ENCODE data around the gene PIKFYVE.
"Not testable (repeated sequence)": the region's sequence is repeated elsewhere in the genome, so short reads cannot be mapped to it uniquely, and the experiment has no call there.

PIKFYVE gene

DNA sequence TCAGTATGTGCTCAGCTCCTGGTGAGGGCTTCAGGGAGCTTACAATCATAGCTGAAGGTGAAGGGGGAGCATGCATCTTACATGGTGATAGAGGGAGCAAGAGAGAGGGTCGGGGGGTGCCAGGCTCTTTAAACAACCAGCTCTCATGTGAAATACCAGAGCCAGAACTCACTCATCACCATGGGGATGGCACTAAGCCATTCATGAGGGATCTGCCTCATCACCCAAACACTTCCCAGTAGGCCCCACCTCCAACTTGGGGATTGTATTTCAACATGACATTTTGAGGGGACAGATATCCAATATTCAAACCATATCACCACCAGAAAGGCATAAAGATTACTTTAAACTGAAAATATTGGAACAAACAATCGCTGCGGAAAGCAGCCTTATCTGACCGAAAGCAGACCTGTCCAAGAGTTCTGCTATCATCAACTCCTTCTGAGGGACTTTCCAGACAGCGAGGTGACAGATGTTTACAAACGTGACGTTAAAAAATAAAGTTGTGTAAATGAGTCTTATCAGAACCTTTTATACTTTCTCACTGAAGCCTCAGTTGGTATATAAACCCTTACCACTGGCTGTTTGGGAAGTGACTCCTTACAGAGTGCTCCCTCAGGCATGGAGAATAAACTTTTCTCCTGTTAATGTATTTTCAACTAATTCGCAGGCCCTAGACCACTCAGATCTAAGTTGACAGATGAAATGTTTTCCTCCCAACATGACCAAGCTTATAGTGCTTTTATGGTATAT, 105.0 kb downstream of the PIKFYVE start:
- no peak for DNase-seq (ENCODE audit: low read depth, low spot score)
- H3K4me3 ChIP-seq (ENCODE audit: low read depth, low read length) = no peak overlapping the region
- TF ChIP-seq, protein P1, sequence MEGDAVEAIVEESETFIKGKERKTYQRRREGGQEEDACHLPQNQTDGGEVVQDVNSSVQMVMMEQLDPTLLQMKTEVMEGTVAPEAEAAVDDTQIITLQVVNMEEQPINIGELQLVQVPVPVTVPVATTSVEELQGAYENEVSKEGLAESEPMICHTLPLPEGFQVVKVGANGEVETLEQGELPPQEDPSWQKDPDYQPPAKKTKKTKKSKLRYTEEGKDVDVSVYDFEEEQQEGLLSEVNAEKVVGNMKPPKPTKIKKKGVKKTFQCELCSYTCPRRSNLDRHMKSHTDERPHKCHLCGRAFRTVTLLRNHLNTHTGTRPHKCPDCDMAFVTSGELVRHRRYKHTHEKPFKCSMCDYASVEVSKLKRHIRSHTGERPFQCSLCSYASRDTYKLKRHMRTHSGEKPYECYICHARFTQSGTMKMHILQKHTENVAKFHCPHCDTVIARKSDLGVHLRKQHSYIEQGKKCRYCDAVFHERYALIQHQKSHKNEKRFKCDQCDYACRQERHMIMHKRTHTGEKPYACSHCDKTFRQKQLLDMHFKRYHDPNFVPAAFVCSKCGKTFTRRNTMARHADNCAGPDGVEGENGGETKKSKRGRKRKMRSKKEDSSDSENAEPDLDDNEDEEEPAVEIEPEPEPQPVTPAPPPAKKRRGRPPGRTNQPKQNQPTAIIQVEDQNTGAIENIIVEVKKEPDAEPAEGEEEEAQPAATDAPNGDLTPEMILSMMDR (IDR thresholded peaks at IDR 0.05; ENCODE audit: insufficient read depth, low read length, missing control alignments) = no peak
- CTCF ChIA-PET = interaction anchor here (1.0 to 2.1 kb wide), 3 partner anchors 10 to 21 kb away, joined by 3 to 5 read pairs (median 3); no protein-coding TSS in a partner anchor
- POLR2A ChIA-PET = no interaction called here

DNA sequence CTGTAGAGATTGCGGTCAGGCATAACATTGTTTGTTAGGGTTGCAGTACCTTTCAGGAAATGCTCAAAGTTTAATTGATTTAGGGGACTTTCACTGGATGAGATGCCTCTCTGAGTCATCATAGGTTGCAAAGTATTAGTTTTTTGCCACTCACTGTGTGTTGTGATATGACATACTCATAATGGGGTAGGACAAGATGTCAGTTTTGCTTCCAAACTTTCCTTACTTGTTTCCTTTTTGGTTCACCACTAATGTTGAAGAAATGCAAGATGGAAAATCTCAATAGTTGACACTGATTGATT, 105.5 kb downstream of the PIKFYVE start:
- TF ChIP-seq, protein P1 (IDR thresholded peaks at IDR 0.05; ENCODE audit: insufficient read depth, low read length, missing control alignments) = no peak
- CTCF ChIA-PET = interaction anchor here (1.0 to 2.1 kb wide), 3 partner anchors 9 to 21 kb away, joined by 3 to 5 read pairs (median 3); no protein-coding TSS in a partner anchor
- no peak for DNase-seq (ENCODE audit: low read depth, low spot score)
- POLR2A ChIA-PET = no interaction called here
- H3K4me3 ChIP-seq (ENCODE audit: low read depth, low read length) = no peak overlapping the region

DNA sequence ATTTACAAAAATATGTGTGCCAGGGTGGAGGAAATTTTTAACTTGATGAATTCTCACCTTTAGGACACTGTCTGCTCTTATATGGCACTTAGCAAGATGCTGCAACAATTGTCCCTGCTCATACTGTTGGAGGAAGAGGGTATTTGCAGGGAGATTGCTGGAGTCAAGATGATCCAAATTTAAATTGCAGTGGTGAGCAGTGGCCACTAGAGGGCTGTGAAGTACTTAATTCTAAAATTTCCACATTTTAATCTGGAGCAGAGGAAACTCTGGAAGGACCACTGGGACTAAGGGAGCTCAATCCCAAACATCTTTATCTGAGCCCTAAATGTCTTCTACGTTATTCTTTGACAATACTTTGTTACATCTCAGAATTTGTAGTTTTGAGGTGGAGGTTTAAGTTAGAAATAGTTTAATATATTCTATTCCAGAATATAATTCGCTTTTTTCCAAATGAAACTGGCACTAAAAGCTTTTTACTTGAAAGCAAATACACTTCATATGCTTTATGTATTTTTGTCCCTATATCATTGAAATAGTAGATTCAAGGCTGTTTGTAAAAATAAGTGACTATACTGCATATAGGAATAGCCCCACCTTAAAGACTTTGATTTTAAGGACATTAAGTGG, 107.5 kb downstream of the PIKFYVE start:
- POLR2A ChIA-PET = no interaction called here
- no peak for DNase-seq (ENCODE audit: low read depth, low spot score)
- no peak overlapping the region for H3K4me3 ChIP-seq (ENCODE audit: low read depth, low read length)
- TF ChIP-seq, protein P1 (IDR thresholded peaks at IDR 0.05; ENCODE audit: insufficient read depth, low read length, missing control alignments) = peak; percentile 68
- CTCF ChIA-PET = interaction anchor here (0.7 to 2.1 kb wide), 12 partner anchors 9 to 1086 kb away, joined by 3 to 17 read pairs (median 4); no protein-coding TSS in a partner anchor

DNA sequence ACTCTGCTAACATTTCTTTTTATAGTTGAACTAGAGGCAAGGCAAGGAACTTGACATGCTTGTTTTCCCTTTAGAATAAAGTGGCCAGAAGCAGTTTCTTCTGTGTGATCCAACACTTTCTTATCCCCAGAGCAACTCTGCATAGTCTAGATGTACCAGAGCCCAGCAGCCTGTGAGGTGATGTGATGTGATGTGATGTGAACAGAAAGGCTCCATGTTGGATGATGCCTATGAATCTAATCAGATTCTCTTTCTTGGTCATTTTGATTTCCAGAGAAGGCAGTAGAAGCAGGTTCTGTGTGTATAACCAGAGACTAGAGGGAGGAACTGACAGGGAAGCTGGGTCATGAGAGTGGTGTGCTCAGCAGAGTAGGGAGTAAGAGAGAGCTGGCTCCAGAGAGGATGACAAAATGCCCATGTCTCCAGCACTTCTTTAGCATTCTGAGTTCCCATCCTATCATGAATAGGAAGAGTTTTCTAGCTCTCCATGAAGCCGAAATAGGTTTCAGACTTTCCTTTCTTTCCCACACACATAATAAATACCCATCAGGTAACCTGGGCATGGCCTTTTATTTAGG, 109.5 kb downstream of the PIKFYVE start:
- ChIA-PET POLR2A (no interaction called here), CTCF (interaction anchor here (0.6 kb wide), 1 partner anchor 105 kb away, joined by 4 read pairs; no protein-coding TSS in a partner anchor)
- H3K4me3 ChIP-seq (ENCODE audit: low read depth, low read length) = no peak overlapping the region
- DNase-seq (ENCODE audit: low read depth, low spot score) = no peak
- TF ChIP-seq, protein P1 (IDR thresholded peaks at IDR 0.05; ENCODE audit: insufficient read depth, low read length, missing control alignments) = no peak

DNA sequence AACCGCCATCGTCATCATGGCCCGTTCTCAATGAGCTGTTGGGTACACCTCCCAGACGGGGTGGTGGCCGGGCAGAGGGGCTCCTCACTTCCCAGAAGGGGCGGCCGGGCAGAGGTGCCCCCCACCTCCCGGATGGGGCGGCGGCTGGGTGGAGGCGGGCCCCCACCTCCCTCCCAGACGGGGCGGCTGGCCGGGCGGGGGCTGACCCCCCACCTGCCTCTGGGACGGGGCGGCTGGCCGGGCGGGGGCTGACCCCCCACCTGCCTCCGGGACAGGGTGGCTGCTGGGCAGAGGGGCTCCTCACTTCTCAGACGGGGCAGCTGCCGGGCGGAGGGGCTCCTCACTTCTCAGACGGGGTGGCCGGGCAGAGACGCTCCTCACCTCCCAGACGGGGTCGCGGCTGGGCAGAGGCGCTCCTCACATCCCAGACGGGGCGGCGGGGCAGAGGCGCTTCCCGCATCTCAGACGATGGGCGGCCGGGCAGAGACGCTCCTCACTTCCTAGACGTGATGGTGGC, 111.3 kb downstream of the PIKFYVE start:
- CTCF ChIA-PET; H3K4me3 ChIP-seq (ENCODE audit: low read depth, low read length); DNase-seq (ENCODE audit: low read depth, low spot score); POLR2A ChIA-PET: not testable (repeated sequence)

DNA sequence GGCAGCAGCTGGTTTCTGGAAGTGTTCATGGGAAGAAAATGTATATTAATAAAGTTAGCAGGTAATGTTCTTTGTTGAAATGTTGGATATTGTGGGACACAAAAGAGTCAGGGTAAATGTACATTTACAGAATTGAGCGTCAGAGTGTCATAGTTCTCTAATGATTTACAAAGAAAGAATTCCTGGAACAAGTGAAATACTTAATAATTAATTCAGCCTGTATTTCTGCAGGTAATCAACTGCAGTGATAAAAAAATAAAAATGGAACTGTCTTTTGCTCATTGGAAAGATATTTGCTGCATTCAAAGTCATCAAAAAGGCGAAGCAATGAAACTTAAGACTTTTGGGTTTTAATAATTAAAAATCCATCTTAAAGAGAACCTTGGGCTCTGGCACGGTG, 113.1 kb downstream of the PIKFYVE start:
- ChIA-PET CTCF (interaction anchor here (0.8 kb wide), 1 partner anchor 10 kb away, joined by 3 read pairs; no protein-coding TSS in a partner anchor), POLR2A (no interaction called here)
- no peak overlapping the region for H3K4me3 ChIP-seq (ENCODE audit: low read depth, low read length)
- no peak for DNase-seq (ENCODE audit: low read depth, low spot score)
- TF ChIP-seq, protein P1 (IDR thresholded peaks at IDR 0.05; ENCODE audit: insufficient read depth, low read length, missing control alignments) = no peak

All from AG04449 (cell line).